K562 (cell line): Measurements from ENCODE around the gene RXRA.

ENCODE experiments used
- CBX8 ChIP-seq: fragments of 200-600 bp; sonication (generic); IDR thresholded peaks from 2 replicates; pipeline ENCODE4 v1.6.1; 2012; ENCODE audit warnings: borderline replicate concordance, mixed run types, low read depth, mild to moderate bottlenecking, moderate library complexity, mixed read lengths, low read length, control low read depth, inconsistent platforms; ENCODE audit not compliant: poor library complexity, severe bottlenecking; ENCODE audit errors: extremely low read depth
- FOXK2 ChIP-seq, 2 experiments: fragments of 450-650 bp; IDR thresholded peaks in 1 of 2; conservative IDR thresholded peaks in 1 of 2; 2 replicates each; pipeline ENCODE4 v1.6.1; 2016; ENCODE audit warnings: low read depth in 2 of 2, mild to moderate bottlenecking in 1 of 2
- HDAC1 ChIP-seq, 2 experiments: fragments of 450-650 bp; IDR thresholded peaks; 2 replicates each; pipeline ENCODE4 v1.6.1; 2016 to 2017; ENCODE audit warnings: inconsistent platforms in 1 of 2, mild to moderate bottlenecking in 1 of 2, moderate library complexity in 1 of 2
- MAFF ChIP-seq: IDR thresholded peaks from 2 replicates; pipeline ENCODE4 v1.6.1; 2012; ENCODE audit warnings: low read length, improper control_type of control experiment
- NFE2L1 ChIP-seq: fragments of 450-650 bp; IDR thresholded peaks from 2 replicates; pipeline ENCODE4 v1.6.1; 2016; ENCODE audit warnings: missing genetic modification characterization, low read depth, mild to moderate bottlenecking, missing compliant biosample characterization, moderate library complexity, borderline replicate concordance
- NFXL1 ChIP-seq: fragments of 450-650 bp; formaldehyde crosslinking; IDR thresholded peaks from 2 replicates; pipeline ENCODE4 v1.4.0; 2021; ENCODE audit warnings: mild to moderate bottlenecking
- POLR2A ChIP-seq: fragments of 450-650 bp; conservative IDR thresholded peaks from 2 replicates; pipeline ENCODE4 v1.6.1; 2016
- RAD21 ChIP-seq, 2 experiments: fragments of 250-450 bp in 1 of 2; fragments of 450-650 bp in 1 of 2; sonication (Bioruptor Pico) in 1 of 2; formaldehyde crosslinking in 1 of 2; IDR thresholded peaks in 1 of 2; conservative IDR thresholded peaks in 1 of 2; 2 replicates each; pipeline versions ENCODE4 v1.4.0 to v1.8.0; 2020 to 2022; ENCODE audit warnings: mild to moderate bottlenecking in 2 of 2, moderate library complexity in 1 of 2
- RCOR1 ChIP-seq, 2 experiments: IDR thresholded peaks; 2 replicates each; pipeline ENCODE4 v1.6.1; 2012; ENCODE audit warnings: low read depth in 2 of 2, low read length in 2 of 2, borderline replicate concordance in 1 of 2, improper control_type of control experiment in 1 of 2
- SMAD3 ChIP-seq: fragments of 450-650 bp; formaldehyde crosslinking; conservative IDR thresholded peaks from 2 replicates; pipeline ENCODE4 v1.4.0; 2020; ENCODE audit warnings: mild to moderate bottlenecking
- TCF7L2 ChIP-seq: fragments of 150-350 bp; IDR thresholded peaks from 2 replicates; pipeline ENCODE4 v1.6.1; 2016; ENCODE audit warnings: low read depth, mild to moderate bottlenecking, low read length, moderate library complexity
- ZNF384 ChIP-seq: IDR thresholded peaks from 2 replicates; pipeline ENCODE4 v1.6.1; 2012; ENCODE audit warnings: low read depth, low read length, improper control_type of control experiment
- ZNF431 ChIP-seq: sonication (generic); formaldehyde crosslinking; IDR thresholded peaks from 2 replicates; pipeline ENCODE4 v1.8.0; 2022; ENCODE audit warnings: mild to moderate bottlenecking, missing genetic modification reagents
- TF ChIP-seq, protein P1 (sequence below): fragments of 450-650 bp; IDR thresholded peaks from 2 replicates; pipeline ENCODE4 v1.6.1; 2017; ENCODE audit warnings: antibody characterized with exemption, mild to moderate bottlenecking

DNA sequence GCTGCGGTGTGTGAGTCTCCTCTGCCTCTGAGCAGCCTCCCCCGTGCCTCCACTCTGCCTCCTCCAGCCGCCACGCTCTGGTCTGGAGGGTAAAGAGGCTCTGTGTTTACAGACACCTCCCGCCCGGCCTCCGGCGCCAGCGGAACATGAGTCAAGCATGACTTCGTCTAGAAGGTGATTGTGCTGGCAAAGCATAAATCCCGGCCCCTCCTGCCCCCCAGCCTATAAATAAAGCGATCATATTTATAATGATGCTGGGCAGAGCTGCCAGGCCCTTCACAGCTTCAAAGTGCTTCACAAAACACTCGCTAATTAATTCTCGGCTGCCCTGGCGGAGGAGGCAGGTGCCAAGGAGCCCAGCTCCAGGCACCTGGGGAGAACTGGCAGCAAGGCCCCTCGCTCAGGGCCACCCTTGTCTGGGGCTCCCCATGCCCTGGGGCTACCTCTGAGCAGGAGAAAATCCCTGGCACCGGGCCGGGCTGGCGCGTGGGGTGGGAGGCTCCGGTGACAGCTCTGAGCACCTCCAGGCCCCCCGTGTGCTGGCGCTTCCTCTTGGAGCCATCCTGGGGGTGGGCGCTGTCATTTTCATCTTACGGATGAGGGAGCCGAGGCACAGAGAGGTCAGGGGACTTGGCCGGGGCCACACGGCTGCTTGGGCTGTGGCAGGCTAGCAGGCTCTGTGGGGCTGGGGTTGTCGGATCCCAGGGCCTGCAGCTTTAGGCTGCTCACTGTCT, 87.8 kb downstream of the RXRA start:
- TF ChIP-seq POLR2A (no peak), ZNF384 (no peak), FOXK2 (conservative IDR thresholded peaks at IDR 0.05 in 1 of 2, IDR thresholded peaks at IDR 0.05 in 1 of 2; ENCODE audit: low read depth in 2 of 2) (no peak), RAD21 (CRISPR knock-in tag; conservative IDR thresholded peaks at IDR 0.05 in 1 of 2, IDR thresholded peaks at IDR 0.05 in 1 of 2) (no peak), NFE2L1 (tag) (no peak), RCOR1 (IDR thresholded peaks at IDR 0.05; ENCODE audit: borderline replicate concordance in 1 of 2, low read depth in 2 of 2, low read length in 2 of 2) (no peak), NFXL1 (no peak), MAFF (no peak), SMAD3 (CRISPR knock-in tag) (no peak), CBX8 (no peak), ZNF431 (CRISPR knock-in tag) (no peak), TCF7L2 (no peak), HDAC1 (IDR thresholded peaks at IDR 0.05) (no peak)
- TF ChIP-seq, protein P1, sequence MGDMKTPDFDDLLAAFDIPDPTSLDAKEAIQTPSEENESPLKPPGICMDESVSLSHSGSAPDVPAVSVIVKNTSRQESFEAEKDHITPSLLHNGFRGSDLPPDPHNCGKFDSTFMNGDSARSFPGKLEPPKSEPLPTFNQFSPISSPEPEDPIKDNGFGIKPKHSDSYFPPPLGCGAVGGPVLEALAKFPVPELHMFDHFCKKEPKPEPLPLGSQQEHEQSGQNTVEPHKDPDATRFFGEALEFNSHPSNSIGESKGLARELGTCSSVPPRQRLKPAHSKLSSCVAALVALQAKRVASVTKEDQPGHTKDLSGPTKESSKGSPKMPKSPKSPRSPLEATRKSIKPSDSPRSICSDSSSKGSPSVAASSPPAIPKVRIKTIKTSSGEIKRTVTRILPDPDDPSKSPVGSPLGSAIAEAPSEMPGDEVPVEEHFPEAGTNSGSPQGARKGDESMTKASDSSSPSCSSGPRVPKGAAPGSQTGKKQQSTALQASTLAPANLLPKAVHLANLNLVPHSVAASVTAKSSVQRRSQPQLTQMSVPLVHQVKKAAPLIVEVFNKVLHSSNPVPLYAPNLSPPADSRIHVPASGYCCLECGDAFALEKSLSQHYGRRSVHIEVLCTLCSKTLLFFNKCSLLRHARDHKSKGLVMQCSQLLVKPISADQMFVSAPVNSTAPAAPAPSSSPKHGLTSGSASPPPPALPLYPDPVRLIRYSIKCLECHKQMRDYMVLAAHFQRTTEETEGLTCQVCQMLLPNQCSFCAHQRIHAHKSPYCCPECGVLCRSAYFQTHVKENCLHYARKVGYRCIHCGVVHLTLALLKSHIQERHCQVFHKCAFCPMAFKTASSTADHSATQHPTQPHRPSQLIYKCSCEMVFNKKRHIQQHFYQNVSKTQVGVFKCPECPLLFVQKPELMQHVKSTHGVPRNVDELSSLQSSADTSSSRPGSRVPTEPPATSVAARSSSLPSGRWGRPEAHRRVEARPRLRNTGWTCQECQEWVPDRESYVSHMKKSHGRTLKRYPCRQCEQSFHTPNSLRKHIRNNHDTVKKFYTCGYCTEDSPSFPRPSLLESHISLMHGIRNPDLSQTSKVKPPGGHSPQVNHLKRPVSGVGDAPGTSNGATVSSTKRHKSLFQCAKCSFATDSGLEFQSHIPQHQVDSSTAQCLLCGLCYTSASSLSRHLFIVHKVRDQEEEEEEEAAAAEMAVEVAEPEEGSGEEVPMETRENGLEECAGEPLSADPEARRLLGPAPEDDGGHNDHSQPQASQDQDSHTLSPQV: no peak
